GM06990 (cell line): Measurements from ENCODE around the gene COL4A2.
"Not testable (repeated sequence)": the region's sequence is repeated elsewhere in the genome, so short reads cannot be mapped to it uniquely, and the experiment has no call there.

Experiments
- DNase-seq: peaks from one replicate; pipeline ENCODE4 v3.0.0-alpha.2; 2011; ENCODE audit not compliant: insufficient read length; ENCODE audit errors: extremely low read depth
- H3K27me3 ChIP-seq: replicated peaks from 2 replicates; pipeline ENCODE4 v1.6.0; 2011; ENCODE audit warnings: low read length; ENCODE audit not compliant: control insufficient read depth, insufficient read depth
- H3K36me3 ChIP-seq: 2 replicates; pipeline ENCODE4 v1.5.1; 2011; ENCODE audit warnings: low read length; ENCODE audit not compliant: control insufficient read depth, insufficient read depth
- H3K4me3 ChIP-seq: replicated peaks from 2 replicates; pipeline ENCODE4 v1.5.1; 2011; ENCODE audit warnings: low read depth, mild to moderate bottlenecking, control low read depth, low read length
- TF ChIP-seq, protein P1 (sequence below): IDR thresholded peaks from 2 replicates; pipeline ENCODE4 v1.5.1; 2011; ENCODE audit warnings: low read length, control low read depth, mild to moderate bottlenecking, inconsistent platforms; ENCODE audit not compliant: insufficient read depth, poor library complexity, severe bottlenecking

The COL4A2 gene

DNA sequence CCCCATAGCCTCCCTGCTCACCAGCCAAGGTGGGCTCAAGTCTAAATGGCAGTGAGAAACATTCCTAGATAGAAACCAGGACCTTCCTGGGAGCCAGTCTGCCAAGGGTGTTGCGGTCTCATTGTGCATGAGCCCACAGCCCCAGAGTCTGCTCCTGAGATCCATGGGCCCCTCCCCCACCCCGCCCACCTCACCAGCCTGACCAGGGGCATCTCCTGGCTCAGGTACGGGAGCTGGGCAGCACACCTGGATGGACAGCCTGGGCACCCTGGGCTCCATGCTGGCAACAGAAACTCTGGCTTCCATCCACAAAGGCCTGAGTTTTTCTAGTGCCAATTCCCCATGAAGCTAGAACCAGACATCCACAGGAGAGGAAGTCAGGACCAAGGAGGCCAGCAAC lies 188.8 kb downstream of the COL4A2 start:
- TF ChIP-seq, protein P1, sequence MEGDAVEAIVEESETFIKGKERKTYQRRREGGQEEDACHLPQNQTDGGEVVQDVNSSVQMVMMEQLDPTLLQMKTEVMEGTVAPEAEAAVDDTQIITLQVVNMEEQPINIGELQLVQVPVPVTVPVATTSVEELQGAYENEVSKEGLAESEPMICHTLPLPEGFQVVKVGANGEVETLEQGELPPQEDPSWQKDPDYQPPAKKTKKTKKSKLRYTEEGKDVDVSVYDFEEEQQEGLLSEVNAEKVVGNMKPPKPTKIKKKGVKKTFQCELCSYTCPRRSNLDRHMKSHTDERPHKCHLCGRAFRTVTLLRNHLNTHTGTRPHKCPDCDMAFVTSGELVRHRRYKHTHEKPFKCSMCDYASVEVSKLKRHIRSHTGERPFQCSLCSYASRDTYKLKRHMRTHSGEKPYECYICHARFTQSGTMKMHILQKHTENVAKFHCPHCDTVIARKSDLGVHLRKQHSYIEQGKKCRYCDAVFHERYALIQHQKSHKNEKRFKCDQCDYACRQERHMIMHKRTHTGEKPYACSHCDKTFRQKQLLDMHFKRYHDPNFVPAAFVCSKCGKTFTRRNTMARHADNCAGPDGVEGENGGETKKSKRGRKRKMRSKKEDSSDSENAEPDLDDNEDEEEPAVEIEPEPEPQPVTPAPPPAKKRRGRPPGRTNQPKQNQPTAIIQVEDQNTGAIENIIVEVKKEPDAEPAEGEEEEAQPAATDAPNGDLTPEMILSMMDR: no peak
- H3K36me3 ChIP-seq: no peaks in the 10 kb centered on the region
- no peak for DNase-seq
- H3K27me3 ChIP-seq: no peaks in the 10 kb centered on the region; the same call in 1 of the 2 replicates
- H3K4me3 ChIP-seq: no peak overlapping the region

DNA sequence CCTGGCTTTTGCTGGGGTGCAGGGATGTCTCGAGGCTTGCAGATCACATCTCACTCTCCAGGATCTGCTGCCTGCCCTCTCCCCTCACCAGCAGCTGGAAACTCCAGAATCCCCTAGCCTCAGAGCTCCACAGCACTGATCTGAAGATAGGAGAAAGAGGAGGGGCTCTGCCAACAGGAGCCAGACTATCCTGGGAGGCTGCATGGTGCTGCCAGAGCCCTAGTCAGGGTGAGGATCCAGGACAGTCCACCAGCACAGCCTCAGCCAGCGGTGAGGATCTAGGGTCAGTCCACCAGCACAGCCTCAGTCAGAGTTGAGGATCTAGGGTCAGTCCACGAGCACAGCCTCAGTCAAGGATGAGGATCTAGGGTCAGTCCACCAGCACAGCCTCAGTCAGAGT lies 189.2 kb downstream of the COL4A2 start:
- Histone ChIP-seq H3K27me3 (no peaks in the 10 kb centered on the region; the same call in 1 of the 2 replicates), H3K36me3 (no peaks in the 10 kb centered on the region), H3K4me3 (no peak overlapping the region)
- no peak for DNase-seq
- TF ChIP-seq, protein P1: no peak

DNA sequence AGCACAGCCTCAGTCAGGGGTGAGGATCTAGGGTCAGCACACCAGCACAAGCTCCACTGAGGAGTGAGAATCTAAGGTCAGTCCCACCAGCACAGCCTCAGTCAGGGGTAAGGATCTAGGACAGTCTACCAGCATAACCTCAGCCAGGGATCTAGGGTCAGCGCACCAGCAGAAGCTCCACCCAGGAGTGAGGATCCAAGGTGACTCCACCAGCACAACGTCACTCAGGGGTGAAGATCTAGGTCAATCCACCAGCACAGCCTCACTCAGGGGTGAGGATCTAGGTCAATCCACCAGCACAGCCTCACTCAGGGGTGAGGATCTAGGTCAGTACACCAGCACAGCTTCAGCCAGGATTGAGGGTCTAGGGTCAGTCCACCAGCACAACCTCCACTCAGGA lies 189.9 kb downstream of the COL4A2 start:
- H3K36me3 ChIP-seq: no peaks in the 10 kb centered on the region

DNA sequence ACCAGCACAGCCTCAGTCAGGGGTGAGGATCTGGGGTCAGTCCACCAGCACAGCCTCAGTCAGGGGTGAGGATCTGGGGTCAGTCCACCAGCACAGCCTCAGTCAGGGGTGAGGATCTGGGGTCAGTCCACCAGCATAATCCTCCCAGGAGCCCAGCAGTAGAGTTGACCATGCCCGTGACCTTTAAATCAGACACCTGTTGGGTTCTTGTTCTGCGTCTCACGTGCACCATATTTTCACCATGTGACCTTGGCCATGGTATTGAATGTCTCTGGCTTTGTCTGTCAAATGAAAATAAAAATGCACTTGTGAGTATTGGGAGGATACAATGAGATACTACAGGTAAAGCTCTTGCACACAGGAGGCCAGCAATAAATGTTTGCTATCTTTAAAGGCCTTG lies 190.8 kb downstream of the COL4A2 start:
- H3K27me3 ChIP-seq, H3K4me3 ChIP-seq, DNase-seq, H3K36me3 ChIP-seq: not testable (repeated sequence)

More for the DNA sequence above, 189.9 kb downstream of the COL4A2 start:
- H3K27me3 ChIP-seq: no peaks in the 10 kb centered on the region; the same call in 1 of the 2 replicates
- no peak for DNase-seq
- TF ChIP-seq, protein P1: no peak
- H3K4me3 ChIP-seq: no peak overlapping the region

DNA sequence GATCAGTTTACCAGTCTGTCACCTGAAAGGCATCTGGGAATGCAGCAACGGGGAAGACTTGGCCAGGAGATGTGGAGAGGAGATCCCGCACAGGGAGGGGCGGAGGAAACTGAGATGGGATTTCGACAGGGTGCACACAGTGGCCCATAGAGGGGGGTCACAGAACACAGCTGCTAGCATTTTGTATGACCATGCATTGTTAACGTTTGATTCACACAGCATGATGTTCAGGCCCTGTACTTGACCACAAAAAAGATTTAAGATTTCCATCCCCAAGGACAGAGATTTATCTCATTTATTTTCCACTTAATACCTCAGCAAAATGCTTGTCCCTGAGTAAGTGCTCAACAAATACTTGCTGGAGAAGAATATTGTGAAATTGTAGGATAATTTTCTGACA lies 191.2 kb downstream of the COL4A2 start:
- no peak overlapping the region for H3K4me3 ChIP-seq
- TF ChIP-seq, protein P1: no peak
- no peaks in the 10 kb centered on the region; the same call in 1 of the 2 replicates for H3K27me3 ChIP-seq
- no peak for DNase-seq
- H3K36me3 ChIP-seq: no peaks in the 10 kb centered on the region

DNA sequence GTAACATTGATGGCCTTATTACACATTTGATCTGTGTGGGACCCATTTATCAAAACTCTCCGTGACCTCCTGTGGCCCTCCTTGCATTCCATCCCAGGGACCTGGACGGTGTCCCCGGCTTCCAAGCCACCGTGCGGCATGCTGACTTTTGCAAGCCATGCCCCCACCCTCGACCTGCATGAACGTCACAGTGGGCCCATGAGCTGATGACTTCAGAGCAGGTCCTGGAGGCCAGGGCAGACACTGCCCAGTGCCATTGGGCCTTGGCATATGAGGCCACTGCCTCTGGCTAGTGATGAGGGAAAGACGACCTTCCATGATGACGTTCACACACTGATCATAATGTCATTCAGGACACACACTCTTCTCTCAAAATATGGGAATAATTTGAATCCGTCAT lies 191.7 kb downstream of the COL4A2 start:
- no peak overlapping the region for H3K4me3 ChIP-seq
- H3K27me3 ChIP-seq: no peaks in the 10 kb centered on the region; the same call in 1 of the 2 replicates
- no peaks in the 10 kb centered on the region for H3K36me3 ChIP-seq
- TF ChIP-seq, protein P1: no peak
- no peak for DNase-seq
